DMS 273 (cell line): ENCODE data around the gene CD82.
"Not testable (repeated sequence)": the region's sequence is repeated elsewhere in the genome, so short reads cannot be mapped to it uniquely, and the experiment has no call there.

ENCODE experiments used
- DNase-seq: peaks from one replicate; lab custom pipeline; 2025; ENCODE audit not compliant: unreplicated experiment; lab: John Stamatoyannopoulos, UW

Gene CD82

GRCh38 chr11:44628730-44629700 is 63.6 kb downstream of the CD82 start:
- DNase-seq = no peak

DNA sequence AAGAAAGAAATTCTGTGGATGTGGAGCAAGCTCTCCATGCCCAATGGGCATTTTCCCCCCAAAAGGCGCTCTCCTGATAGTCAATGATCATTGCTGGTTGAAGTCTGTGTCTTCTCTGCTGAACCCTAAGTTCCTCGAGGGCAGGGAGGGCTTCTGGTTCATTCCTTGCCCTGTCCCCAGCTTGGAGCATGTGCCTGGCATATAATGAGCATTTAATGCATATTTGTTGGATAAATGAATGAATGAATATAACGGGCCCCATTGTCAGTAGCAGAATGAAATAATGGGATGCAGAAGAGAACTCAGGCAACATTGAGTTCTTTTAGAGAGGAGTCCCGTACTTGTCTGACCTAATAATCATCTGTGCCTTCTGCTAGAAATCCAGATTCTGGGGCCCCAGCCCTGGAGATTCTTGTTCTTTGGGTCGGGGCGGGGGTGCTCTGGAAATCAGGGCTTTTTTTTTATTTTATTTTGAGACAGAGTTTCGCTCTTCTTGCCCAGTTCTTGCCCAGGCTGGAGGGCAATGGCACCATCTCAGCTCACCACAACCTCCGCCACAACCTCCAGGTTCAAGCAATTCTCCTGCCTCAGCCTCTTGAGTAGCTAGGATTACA is 64.4 kb downstream of the CD82 start:
- DNase-seq = no peak

- DNase-seq = no peak
Measured at GRCh38 chr11:44630511-44631210, 65.2 kb downstream of the CD82 start.

DNA sequence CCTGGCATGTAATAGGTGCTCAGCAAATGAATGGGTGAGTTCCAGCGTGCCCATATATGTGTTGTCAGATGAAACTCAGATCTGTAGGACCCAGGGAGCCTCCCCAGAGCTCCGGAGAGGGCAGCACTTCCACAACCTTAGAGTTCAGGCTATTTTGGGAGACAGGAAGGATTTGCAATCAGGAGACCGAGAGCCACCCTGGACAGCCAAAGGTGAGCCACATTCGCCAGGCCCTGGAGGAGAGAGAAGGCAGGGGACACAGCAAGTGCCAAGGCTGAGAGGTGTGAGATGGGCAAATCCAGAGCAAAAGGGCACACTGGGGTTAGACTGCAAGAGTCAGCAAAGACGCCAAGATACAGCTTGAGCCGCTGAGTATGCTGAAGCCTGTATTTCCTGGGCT is 66.4 kb downstream of the CD82 start:
- no peak for DNase-seq

DNA sequence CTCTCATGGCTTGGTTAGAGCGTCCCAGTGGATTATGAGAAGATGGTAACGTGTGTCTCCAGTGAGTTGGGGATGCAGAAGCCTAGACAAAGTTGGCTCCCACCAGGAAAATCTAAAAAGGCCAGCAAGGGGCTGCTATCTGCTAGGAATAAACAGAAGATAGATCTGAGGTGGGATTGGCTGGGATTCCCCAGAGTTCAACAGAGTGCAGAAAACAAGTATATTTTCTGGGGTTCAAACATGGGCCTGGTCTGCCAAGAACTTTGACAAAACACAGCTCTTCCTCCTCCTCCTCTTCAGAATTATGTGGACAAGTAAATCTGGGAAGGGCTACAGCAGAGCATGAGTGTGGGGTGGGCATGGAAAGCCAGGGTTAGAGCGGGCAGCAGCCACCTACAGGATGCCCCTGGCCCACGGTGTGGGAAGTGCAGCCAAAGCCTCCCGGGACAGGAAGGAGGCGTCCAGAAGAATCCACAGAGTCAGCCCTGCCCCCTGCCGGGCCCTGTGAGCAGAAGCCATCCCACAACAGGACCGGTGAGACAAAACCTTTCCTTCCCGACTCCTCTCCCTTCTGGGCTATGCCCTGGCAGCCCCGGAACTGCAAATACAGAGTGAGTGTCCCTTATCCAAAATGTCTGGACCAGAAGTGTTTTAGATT is 67.1 kb downstream of the CD82 start:
- DNase-seq = no peak

GRCh38 chr11:44633641-44634040 is 68.2 kb downstream of the CD82 start:
- DNase-seq = peak; percentile 57

DNA sequence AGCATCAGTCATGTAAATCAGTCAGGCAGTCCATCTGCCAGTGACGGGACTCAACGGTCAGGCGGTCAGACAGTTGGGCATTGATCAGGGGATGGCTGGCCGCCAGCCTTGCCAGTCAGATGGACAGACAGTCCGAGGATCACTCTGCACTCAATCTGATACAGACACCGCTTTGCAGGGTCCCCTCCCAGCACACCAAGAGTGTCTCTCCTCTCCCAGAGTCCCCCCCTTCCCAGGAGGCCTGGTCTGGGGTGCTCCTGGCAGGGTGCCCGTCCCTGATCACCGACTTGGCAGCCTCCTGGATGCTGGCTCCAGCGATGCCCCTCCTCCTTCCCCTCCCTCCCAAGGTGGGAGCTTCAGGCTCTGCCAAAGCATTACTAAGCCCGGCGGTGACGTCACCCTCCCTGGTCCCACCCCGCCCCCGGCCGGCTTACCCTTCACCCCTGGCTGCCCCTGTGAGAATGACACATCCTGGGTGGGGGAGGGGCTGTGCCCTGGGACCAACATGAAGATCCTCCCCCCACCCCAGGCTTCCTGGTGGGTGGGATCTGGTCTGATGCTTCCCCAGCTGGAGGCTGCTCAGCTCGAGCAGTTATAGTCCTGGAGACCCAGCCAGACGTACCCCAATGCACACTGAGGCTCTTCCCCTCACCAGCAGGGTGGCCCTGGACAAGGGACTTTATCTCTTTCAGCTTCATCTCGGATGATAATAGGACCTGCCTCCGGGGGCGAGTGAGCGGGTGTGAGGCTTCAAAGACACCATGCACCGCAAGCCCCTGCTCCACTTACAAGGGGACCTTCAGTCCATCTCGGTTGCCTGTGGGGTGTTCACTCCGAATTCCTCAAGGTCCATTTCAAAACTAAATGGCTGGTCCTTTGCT is 69.2 kb downstream of the CD82 start:
- DNase-seq = peak; percentile 83

- no peak for DNase-seq
Measured at GRCh38 chr11:44637487-44637886, 72.0 kb downstream of the CD82 start.

GRCh38 chr11:44638032-44638431 is 72.6 kb downstream of the CD82 start:
- DNase-seq = no peak

- no peak for DNase-seq
Measured at GRCh38 chr11:44643217-44643616, 77.8 kb downstream of the CD82 start.

GRCh38 chr11:44645827-44646226 is 80.4 kb downstream of the CD82 start:
- DNase-seq = no peak

- not testable (repeated sequence) for DNase-seq
Measured at GRCh38 chr11:44647255-44647955, 81.9 kb downstream of the CD82 start.

GRCh38 chr11:44648109-44648508 is 82.6 kb downstream of the CD82 start:
- no peak for DNase-seq

- DNase-seq = no peak
Measured at GRCh38 chr11:44651535-44652155, 86.2 kb downstream of the CD82 start.

- DNase-seq = no peak
Measured at GRCh38 chr11:44652901-44653644, 87.6 kb downstream of the CD82 start.

DNA sequence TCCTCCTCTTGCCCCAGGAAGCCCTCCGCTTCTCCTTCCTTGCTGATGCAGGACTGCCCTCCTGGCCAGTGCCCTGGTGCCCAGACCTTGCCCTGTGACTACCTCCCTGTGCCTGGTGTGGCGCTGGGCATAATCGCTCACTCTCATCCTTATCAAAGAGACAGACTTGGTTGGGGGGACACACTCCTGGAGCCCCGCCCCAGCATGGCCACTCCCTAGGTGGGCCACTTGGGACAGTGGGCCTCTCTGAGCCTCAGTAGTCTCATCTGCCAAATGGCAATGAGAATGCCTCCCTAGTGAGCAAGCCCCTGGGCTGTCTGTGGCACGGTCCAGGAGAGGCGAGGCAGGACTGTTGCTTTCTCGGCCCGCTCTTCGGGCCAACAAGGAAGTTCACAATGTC is 88.6 kb downstream of the CD82 start:
- DNase-seq = no peak

DNA sequence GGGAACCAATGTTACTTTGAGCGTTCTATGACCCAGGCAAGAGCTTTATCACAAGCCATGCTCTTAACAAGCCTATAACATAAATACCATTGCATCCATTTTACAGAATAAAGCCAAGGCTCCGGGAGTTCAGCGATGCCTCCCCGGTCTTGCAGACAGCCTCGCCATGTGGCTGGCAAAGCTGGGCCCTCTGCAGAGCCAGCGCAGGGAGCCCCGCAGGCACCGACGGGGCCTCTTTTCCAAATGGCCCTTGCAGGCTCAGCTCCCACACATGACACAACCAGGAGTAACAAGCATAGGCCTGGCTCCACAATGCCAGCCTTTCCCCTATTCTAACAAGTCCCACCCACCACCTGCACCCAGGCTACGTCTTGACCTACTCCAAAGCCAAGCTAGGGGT is 89.1 kb downstream of the CD82 start:
- DNase-seq = no peak

GRCh38 chr11:44657836-44658505 is 92.5 kb downstream of the CD82 start:
- DNase-seq = peak; percentile 48
